HEK293 (cell line): ENCODE measurements around the gene PFAS.
A peak's percentile ranks its signal among the peaks of the same experiment; 100 is the strongest.

ENCODE experiments used
- CTCF ChIA-PET: fragments of 350-600 bp; formaldehyde crosslinking; extraction: SDS; loops from one replicate; lab custom pipeline; 2021; ENCODE audit warnings: antibody characterized with exemption; lab: Yijun Ruan, JAX
- POLR2A ChIA-PET: fragments of 300-600 bp; formaldehyde crosslinking; extraction: SDS; loops from one replicate; lab custom pipeline; 2020; ENCODE audit warnings: antibody characterized with exemption, inconsistent platforms; lab: Yijun Ruan, JAX
- H3K27ac ChIP-seq: fragments of 200-500 bp; sonication (Bioruptor generic); 2 replicates; pipeline ENCODE4 v1.5.1; 2014; ENCODE audit warnings: low read depth, low read length, control low read depth, inconsistent platforms; ENCODE audit errors: extremely low read depth
- H3K36me3 ChIP-seq, 2 experiments: fragments of 200-500 bp in 1 of 2; sonication (Bioruptor generic) in 1 of 2; 1 replicate in 1 of 2; 2 replicates in 1 of 2; pipeline ENCODE4 v1.5.1; 2014 to 2017; ENCODE audit warnings: inconsistent platforms in 2 of 2, low read length in 2 of 2; ENCODE audit not compliant: control insufficient read depth in 2 of 2, insufficient read depth in 1 of 2
- H3K4me1 ChIP-seq: fragments of 200-500 bp; sonication (Bioruptor generic); 2 replicates; pipeline ENCODE4 v1.5.1; 2014; ENCODE audit warnings: mild to moderate bottlenecking, low read length, inconsistent platforms; ENCODE audit not compliant: control insufficient read depth, insufficient read depth
- H3K4me3 ChIP-seq: 2 replicates; pipeline ENCODE4 v1.5.1; 2011; ENCODE audit warnings: low read depth, mild to moderate bottlenecking, control low read depth, low read length, moderate library complexity
- H3K9me3 ChIP-seq: fragments of 200-500 bp; sonication (Bioruptor generic); 2 replicates; pipeline ENCODE4 v1.5.1; 2014; ENCODE audit warnings: low read depth, low read length, inconsistent platforms; ENCODE audit not compliant: control insufficient read depth, insufficient read depth
- EGR2 ChIP-seq: fragments of 450-650 bp; formaldehyde crosslinking; IDR thresholded peaks from 2 replicates; pipeline ENCODE4 v1.5.1; 2016; ENCODE audit warnings: low read depth, missing biosample characterization, missing genetic modification characterization
- GLIS1 ChIP-seq: fragments of 450-650 bp; formaldehyde crosslinking; IDR thresholded peaks from 2 replicates; pipeline ENCODE4 v1.5.1; 2016; ENCODE audit warnings: missing biosample characterization, missing genetic modification characterization
- KLF10 ChIP-seq: fragments of 450-650 bp; IDR thresholded peaks from 2 replicates; pipeline ENCODE4 v1.5.1; 2018; ENCODE audit warnings: missing biosample characterization, mild to moderate bottlenecking, missing genetic modification characterization
- KLF9 ChIP-seq: fragments of 450-650 bp; formaldehyde crosslinking; IDR thresholded peaks from 2 replicates; pipeline ENCODE4 v1.5.1; 2016; ENCODE audit warnings: missing biosample characterization, missing genetic modification characterization, low read depth
- MEIS1 ChIP-seq: sonication (generic); formaldehyde crosslinking; IDR thresholded peaks from 2 replicates; pipeline ENCODE4 v1.8.1; 2022; ENCODE audit warnings: missing genetic modification reagents, mild to moderate bottlenecking, borderline replicate concordance
- PRDM10 ChIP-seq: fragments of 450-650 bp; formaldehyde crosslinking; IDR thresholded peaks from 2 replicates; pipeline ENCODE4 v1.5.1; 2016; ENCODE audit warnings: missing biosample characterization, missing genetic modification characterization
- REPIN1 ChIP-seq: fragments of 450-650 bp; formaldehyde crosslinking; IDR thresholded peaks from 2 replicates; pipeline ENCODE4 v1.5.1; 2017; ENCODE audit warnings: missing biosample characterization, missing genetic modification characterization, low read depth
- SP2 ChIP-seq: fragments of 450-650 bp; formaldehyde crosslinking; IDR thresholded peaks from 2 replicates; pipeline ENCODE4 v1.5.1; 2016; ENCODE audit warnings: missing biosample characterization, missing genetic modification characterization
- SP7 ChIP-seq: fragments of 450-650 bp; formaldehyde crosslinking; IDR thresholded peaks from 2 replicates; pipeline ENCODE4 v1.5.1; 2016; ENCODE audit warnings: missing biosample characterization, missing genetic modification characterization
- TSHZ1 ChIP-seq: fragments of 450-650 bp; formaldehyde crosslinking; IDR thresholded peaks from 2 replicates; pipeline ENCODE4 v1.5.1; 2016; ENCODE audit warnings: missing biosample characterization, missing genetic modification characterization, borderline replicate concordance
- ZBTB48 ChIP-seq: fragments of 450-650 bp; formaldehyde crosslinking; IDR thresholded peaks from 2 replicates; pipeline ENCODE4 v1.5.1; 2016; ENCODE audit warnings: missing biosample characterization, missing genetic modification characterization
- ZFHX2 ChIP-seq: fragments of 450-650 bp; formaldehyde crosslinking; conservative IDR thresholded peaks from 2 replicates; pipeline ENCODE4 v1.5.1; 2016; ENCODE audit warnings: missing biosample characterization, missing genetic modification characterization
- ZFP69B ChIP-seq: fragments of 450-650 bp; formaldehyde crosslinking; IDR thresholded peaks from 2 replicates; pipeline ENCODE4 v1.5.1; 2016; ENCODE audit warnings: missing biosample characterization, missing genetic modification characterization
- ZNF169 ChIP-seq: fragments of 450-650 bp; formaldehyde crosslinking; IDR thresholded peaks from 2 replicates; pipeline ENCODE4 v1.5.1; 2016; ENCODE audit warnings: missing biosample characterization, missing genetic modification characterization
- ZNF292 ChIP-seq: fragments of 450-650 bp; formaldehyde crosslinking; IDR thresholded peaks from 2 replicates; pipeline ENCODE4 v1.5.1; 2016; ENCODE audit warnings: low read depth, missing biosample characterization, missing genetic modification characterization, borderline replicate concordance
- ZNF521 ChIP-seq: fragments of 450-650 bp; formaldehyde crosslinking; IDR thresholded peaks from 2 replicates; pipeline ENCODE4 v1.5.1; 2017; ENCODE audit warnings: missing biosample characterization, mild to moderate bottlenecking, missing genetic modification characterization
- ZNF530 ChIP-seq: fragments of 450-650 bp; formaldehyde crosslinking; IDR thresholded peaks from 2 replicates; pipeline ENCODE4 v1.5.1; 2016; ENCODE audit warnings: low read depth, missing biosample characterization, missing genetic modification characterization
- ZNF555 ChIP-seq: fragments of 450-650 bp; formaldehyde crosslinking; conservative IDR thresholded peaks from 2 replicates; pipeline ENCODE4 v1.5.1; 2017; ENCODE audit warnings: missing biosample characterization, mild to moderate bottlenecking, missing genetic modification characterization, inconsistent platforms
- ZNF560 ChIP-seq: fragments of 450-650 bp; formaldehyde crosslinking; IDR thresholded peaks from 2 replicates; pipeline ENCODE4 v1.5.1; 2017; ENCODE audit warnings: missing biosample characterization, missing genetic modification characterization, borderline replicate concordance
- ZNF629 ChIP-seq: fragments of 450-650 bp; formaldehyde crosslinking; IDR thresholded peaks from 2 replicates; pipeline ENCODE4 v1.5.1; 2017; ENCODE audit warnings: missing biosample characterization, missing genetic modification characterization
- ZNF747 ChIP-seq: fragments of 450-650 bp; formaldehyde crosslinking; IDR thresholded peaks from 2 replicates; pipeline ENCODE4 v1.5.1; 2016; ENCODE audit warnings: missing biosample characterization, missing genetic modification characterization
- ZNF792 ChIP-seq: fragments of 450-650 bp; formaldehyde crosslinking; IDR thresholded peaks from 2 replicates; pipeline ENCODE4 v1.5.1; 2016; ENCODE audit warnings: missing biosample characterization, missing genetic modification characterization
- TF ChIP-seq, protein P1 (sequence below): fragments of 450-650 bp; formaldehyde crosslinking; IDR thresholded peaks from 2 replicates; pipeline ENCODE4 v1.5.1; 2016; ENCODE audit warnings: missing biosample characterization, missing genetic modification characterization
- TF ChIP-seq, protein P2 (sequence below): fragments of 450-650 bp; formaldehyde crosslinking; IDR thresholded peaks from 2 replicates; pipeline ENCODE4 v1.5.1; 2016; ENCODE audit warnings: missing biosample characterization, missing genetic modification characterization
- TF ChIP-seq, protein P3 (sequence below): fragments of 450-650 bp; formaldehyde crosslinking; IDR thresholded peaks from 2 replicates; pipeline ENCODE4 v1.5.1; 2016; ENCODE audit warnings: missing biosample characterization, missing genetic modification characterization
- TF ChIP-seq, protein P4 (sequence below): fragments of 450-650 bp; formaldehyde crosslinking; IDR thresholded peaks from 2 replicates; pipeline ENCODE4 v1.5.1; 2016; ENCODE audit warnings: missing biosample characterization, missing genetic modification characterization

Gene PFAS

DNA sequence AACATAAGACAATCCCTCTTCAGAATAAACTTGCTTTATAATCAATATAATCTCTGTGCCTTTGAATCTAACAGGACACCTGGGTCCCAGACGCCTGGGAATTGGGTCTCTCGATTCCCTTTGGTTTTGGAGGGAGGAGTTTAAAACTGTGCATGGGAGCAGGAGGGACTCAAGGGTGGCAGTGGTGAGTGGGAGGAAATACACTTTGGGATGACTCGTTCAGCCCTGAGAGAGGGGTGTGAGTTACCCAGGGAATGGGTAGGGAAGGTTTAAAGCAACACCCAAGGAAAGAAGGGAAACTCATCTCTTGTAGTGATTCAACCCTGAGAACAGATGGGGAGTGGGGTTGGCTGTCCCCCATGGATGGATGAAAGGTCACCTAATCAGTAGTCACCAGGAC is 41.0 kb downstream of the PFAS start:
- Histone ChIP-seq H3K9me3 (no peaks in the 10 kb centered on the region), H3K36me3 (peaks cover 0 to 12% of the 10 kb centered on the region in 2 experiments; a peak in 1 of 3 replicates), H3K4me1 (peaks cover 9% of the 10 kb centered on the region), H3K4me3 (no peak overlapping the region), H3K27ac (no peak overlapping the region)
- CTCF ChIA-PET: interaction anchor here (1.3 kb wide), 1 partner anchor 20 kb away, joined by 3 read pairs; no protein-coding TSS in a partner anchor
- POLR2A ChIA-PET: no interaction called here
- TF ChIP-seq, protein P1, sequence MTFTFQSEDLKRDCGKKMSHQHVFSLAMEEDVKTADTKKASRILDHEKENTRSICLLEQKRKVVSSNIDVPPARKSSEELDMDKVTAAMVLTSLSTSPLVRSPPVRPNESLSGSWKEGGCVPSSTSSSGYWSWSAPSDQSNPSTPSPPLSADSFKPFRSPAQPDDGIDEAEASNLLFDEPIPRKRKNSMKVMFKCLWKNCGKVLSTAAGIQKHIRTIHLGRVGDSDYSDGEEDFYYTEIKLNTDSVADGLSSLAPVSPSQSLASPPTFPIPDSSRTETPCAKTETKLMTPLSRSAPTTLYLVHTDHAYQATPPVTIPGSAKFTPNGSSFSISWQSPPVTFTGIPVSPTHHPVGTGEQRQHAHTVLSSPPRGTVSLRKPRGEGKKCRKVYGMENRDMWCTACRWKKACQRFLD: no peak
- TF ChIP-seq, protein P2, sequence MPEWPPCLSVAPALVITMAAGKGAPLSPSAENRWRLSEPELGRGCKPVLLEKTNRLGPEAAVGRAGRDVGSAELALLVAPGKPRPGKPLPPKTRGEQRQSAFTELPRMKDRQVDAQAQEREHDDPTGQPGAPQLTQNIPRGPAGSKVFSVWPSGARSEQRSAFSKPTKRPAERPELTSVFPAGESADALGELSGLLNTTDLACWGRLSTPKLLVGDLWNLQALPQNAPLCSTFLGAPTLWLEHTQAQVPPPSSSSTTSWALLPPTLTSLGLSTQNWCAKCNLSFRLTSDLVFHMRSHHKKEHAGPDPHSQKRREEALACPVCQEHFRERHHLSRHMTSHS: no peak
- TF ChIP-seq PRDM10 (tag by site-specific recombination) (0 out of 2 replicates have a peak, but pooled peaks have one; percentile 35), ZFP69B (tag by site-specific recombination) (no peak), TSHZ1 (no peak), ZNF747 (tag by site-specific recombination) (no peak), ZNF792 (tag by site-specific recombination) (no peak), ZNF530 (tag by site-specific recombination) (no peak), KLF10 (no peak), MEIS1 (CRISPR knock-in tag) (no peak), KLF9 (tag by site-specific recombination) (no peak), ZNF560 (tag by site-specific recombination) (no peak), ZNF521 (tag by site-specific recombination) (no peak), ZBTB48 (no peak), ZNF292 (no peak), EGR2 (0 out of 2 replicates have a peak, but pooled peaks have one; percentile 13), ZNF555 (no peak), SP2 (tag by site-specific recombination) (peak; percentile 41; the same call in 1 of the 2 replicates), GLIS1 (tag by site-specific recombination) (no peak), REPIN1 (tag by site-specific recombination) (no peak), ZNF629 (tag by site-specific recombination) (no peak), ZFHX2 (peak; percentile 52), ZNF169 (no peak), SP7 (no peak)
- TF ChIP-seq, protein P3, sequence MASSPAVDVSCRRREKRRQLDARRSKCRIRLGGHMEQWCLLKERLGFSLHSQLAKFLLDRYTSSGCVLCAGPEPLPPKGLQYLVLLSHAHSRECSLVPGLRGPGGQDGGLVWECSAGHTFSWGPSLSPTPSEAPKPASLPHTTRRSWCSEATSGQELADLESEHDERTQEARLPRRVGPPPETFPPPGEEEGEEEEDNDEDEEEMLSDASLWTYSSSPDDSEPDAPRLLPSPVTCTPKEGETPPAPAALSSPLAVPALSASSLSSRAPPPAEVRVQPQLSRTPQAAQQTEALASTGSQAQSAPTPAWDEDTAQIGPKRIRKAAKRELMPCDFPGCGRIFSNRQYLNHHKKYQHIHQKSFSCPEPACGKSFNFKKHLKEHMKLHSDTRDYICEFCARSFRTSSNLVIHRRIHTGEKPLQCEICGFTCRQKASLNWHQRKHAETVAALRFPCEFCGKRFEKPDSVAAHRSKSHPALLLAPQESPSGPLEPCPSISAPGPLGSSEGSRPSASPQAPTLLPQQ (tag by site-specific recombination): no peak
- TF ChIP-seq, protein P4, sequence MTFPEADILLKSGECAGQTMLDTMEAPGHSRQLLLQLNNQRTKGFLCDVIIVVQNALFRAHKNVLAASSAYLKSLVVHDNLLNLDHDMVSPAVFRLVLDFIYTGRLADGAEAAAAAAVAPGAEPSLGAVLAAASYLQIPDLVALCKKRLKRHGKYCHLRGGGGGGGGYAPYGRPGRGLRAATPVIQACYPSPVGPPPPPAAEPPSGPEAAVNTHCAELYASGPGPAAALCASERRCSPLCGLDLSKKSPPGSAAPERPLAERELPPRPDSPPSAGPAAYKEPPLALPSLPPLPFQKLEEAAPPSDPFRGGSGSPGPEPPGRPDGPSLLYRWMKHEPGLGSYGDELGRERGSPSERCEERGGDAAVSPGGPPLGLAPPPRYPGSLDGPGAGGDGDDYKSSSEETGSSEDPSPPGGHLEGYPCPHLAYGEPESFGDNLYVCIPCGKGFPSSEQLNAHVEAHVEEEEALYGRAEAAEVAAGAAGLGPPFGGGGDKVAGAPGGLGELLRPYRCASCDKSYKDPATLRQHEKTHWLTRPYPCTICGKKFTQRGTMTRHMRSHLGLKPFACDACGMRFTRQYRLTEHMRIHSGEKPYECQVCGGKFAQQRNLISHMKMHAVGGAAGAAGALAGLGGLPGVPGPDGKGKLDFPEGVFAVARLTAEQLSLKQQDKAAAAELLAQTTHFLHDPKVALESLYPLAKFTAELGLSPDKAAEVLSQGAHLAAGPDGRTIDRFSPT (tag by site-specific recombination): no peak
